ENCODE results near the gene MAN1C1. TPM values are rescaled to one million over a fixed set of nuclear protein-coding genes. Genes with fewer than 3 reads are reported as not detected.

MAN1C1 gene
- total RNA-seq, 1 donor from 2014 or later = 5.0 TPM

DNA sequence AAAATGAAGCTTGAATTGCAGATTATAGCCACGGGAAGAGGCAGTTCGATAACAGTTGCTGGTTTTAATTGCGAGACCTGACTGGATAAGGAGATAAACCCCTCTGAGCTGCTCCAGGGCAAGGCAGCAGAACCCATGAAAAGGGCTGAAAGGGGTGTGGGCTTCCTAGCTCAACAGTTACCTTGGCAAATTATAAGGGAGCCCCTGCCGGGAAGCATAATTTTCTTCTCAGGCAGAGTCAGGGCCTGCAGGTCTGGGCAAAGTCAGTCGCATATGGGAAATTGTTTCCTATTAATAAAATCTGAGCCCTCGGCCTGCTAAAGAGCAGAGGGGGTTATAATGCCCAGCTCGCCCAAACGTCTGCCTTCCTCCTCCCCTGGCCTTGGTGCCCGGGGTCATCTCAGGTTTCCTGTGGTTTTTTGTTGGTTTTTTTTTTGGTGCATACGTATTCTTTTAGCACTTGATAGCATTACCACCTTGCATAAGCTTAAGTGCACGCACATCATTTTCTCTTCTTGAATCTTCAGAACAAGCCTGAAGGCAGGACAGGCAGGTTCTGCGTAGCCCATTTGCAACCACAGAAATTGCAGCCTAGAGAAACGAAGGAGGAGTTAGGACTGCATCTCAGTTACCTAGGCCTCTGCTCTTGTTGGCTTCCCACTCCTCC lies 149.5 kb downstream of the MAN1C1 start:
- Mint-ChIP-seq H3K27ac (no peak overlapping the region), H3K4me3 (ENCODE audit: low read depth) (no peak overlapping the region), H3K36me3 (ENCODE audit: low read depth) (no peaks in the 10 kb centered on the region), H3K9me3 (no peaks in the 10 kb centered on the region), H3K4me1 (ENCODE audit: low read depth) (peaks cover 3% of the 10 kb centered on the region), H3K27me3 (ENCODE audit: low read depth) (peaks cover 12% of the 10 kb centered on the region)
- intact Hi-C loops (cut with micrococcal nuclease) = no loop called here
- no peak for DNase-seq (ENCODE audit: low spot score)

DNA sequence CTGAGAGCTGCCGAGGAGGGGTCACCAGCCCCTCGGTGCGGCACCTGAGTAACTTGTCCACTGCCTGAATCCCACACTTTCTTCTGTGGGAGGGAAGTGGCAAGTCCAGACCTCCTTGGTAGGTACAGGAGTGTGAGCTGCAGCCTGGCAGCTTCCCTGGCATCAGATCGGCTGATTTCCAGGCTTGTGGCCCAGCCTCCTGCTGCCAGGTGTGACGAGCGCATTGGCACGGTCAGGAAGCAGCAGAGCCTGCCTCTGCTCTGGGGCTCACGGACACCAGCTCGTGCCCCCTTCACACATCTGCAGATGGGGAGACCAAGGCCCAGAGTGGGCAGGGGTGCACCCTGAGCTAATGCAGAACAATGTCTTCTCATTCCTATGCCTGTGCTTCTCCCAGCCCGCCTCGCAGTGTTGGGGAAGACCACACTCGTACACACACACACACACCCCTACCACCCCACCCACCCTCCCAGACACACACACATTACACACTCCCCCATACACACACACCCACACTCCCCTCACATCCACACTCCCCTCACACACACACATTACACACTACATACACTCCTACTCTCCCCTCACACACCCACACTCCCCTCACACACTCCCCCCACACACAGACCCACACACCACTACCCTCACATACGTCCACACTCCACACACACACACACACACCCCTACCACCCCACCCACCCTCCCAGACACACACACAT lies 150.3 kb downstream of the MAN1C1 start:
- peaks cover 20% of the 10 kb centered on the region for H3K27me3 Mint-ChIP-seq (ENCODE audit: low read depth)
- H3K36me3 Mint-ChIP-seq (ENCODE audit: low read depth) = no peaks in the 10 kb centered on the region
- intact Hi-C loops (cut with micrococcal nuclease) = no loop called here
- peaks cover 3% of the 10 kb centered on the region for H3K4me1 Mint-ChIP-seq (ENCODE audit: low read depth)
- H3K27ac Mint-ChIP-seq = no peak overlapping the region
- DNase-seq (ENCODE audit: low spot score) = no peak
- no peaks in the 10 kb centered on the region for H3K9me3 Mint-ChIP-seq
- no peak overlapping the region for H3K4me3 Mint-ChIP-seq (ENCODE audit: low read depth)

- H3K36me3 Mint-ChIP-seq (ENCODE audit: low read depth) = no peaks in the 10 kb centered on the region
- H3K4me3 Mint-ChIP-seq (ENCODE audit: low read depth) = no peak overlapping the region
- DNase-seq (ENCODE audit: low spot score) = no peak
- intact Hi-C loops (cut with micrococcal nuclease) = no loop called here
- H3K27ac Mint-ChIP-seq = no peak overlapping the region
- H3K9me3 Mint-ChIP-seq = no peaks in the 10 kb centered on the region
- H3K4me1 Mint-ChIP-seq (ENCODE audit: low read depth) = peaks cover 3% of the 10 kb centered on the region
- H3K27me3 Mint-ChIP-seq (ENCODE audit: low read depth) = peaks cover 25% of the 10 kb centered on the region
Measured at GRCh38 chr1:25767437-25767770, 150.8 kb downstream of the MAN1C1 start.

GRCh38 chr1:25768999-25769398 lies 152.4 kb downstream of the MAN1C1 start:
- H3K9me3 Mint-ChIP-seq = no peaks in the 10 kb centered on the region

GRCh38 chr1:25769625-25770383 lies 153.2 kb downstream of the MAN1C1 start:
- intact Hi-C loops (cut with micrococcal nuclease) = no loop called here
- no peaks in the 10 kb centered on the region for H3K9me3 Mint-ChIP-seq
- no peak overlapping the region for H3K27ac Mint-ChIP-seq
- no peak overlapping the region for H3K4me3 Mint-ChIP-seq (ENCODE audit: low read depth)
- H3K36me3 Mint-ChIP-seq (ENCODE audit: low read depth) = peaks cover 5% of the 10 kb centered on the region
- H3K27me3 Mint-ChIP-seq (ENCODE audit: low read depth) = peaks cover 41% of the 10 kb centered on the region
- DNase-seq (ENCODE audit: low spot score) = no peak
- H3K4me1 Mint-ChIP-seq (ENCODE audit: low read depth) = peaks cover 12% of the 10 kb centered on the region

More at GRCh38 chr1:25768999-25769398, 152.4 kb downstream of the MAN1C1 start:
- Mint-ChIP-seq H3K36me3 (ENCODE audit: low read depth) (peaks cover 5% of the 10 kb centered on the region), H3K27ac (no peak overlapping the region), H3K27me3 (ENCODE audit: low read depth) (peaks cover 38% of the 10 kb centered on the region), H3K4me3 (ENCODE audit: low read depth) (no peak overlapping the region), H3K4me1 (ENCODE audit: low read depth) (peaks cover 5% of the 10 kb centered on the region)
- intact Hi-C loops (cut with micrococcal nuclease) = no loop called here
- DNase-seq (ENCODE audit: low spot score) = no peak

DNA sequence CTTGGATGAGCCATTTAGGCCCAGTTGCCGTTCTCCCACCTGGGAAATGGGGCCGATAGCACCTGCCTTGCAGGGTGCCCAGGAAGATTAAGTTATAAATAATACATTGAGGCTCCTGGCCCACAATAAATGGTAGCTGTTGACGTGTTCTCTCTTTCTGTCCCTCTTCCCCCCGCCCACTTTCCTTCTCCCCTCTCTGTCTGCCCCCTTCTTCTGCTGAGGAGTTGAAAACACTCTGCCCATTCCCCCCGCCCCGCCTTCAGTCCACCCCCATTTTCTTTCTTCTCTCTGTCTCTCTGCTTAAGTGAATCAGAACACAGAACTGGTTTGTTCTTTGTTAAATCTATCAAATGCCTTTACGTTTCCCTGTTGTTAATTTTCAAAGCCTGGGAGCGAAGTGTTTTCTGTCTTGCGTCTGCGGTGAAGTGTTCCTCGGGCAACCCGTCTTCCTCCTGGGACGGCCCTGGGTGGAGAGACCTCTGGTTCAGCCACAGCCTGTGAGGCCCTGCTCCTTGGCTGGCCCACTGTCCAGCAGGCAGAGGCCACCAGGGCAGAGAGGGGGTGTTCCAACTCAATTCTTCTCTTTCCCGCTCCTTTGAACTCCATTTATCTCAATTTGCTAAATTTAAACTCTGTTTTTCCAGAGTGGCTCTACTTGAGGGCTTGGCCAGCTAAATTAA lies 154.1 kb downstream of the MAN1C1 start:
- H3K4me1 Mint-ChIP-seq (ENCODE audit: low read depth) = peaks cover 19% of the 10 kb centered on the region
- H3K9me3 Mint-ChIP-seq = no peaks in the 10 kb centered on the region
- intact Hi-C loops (cut with micrococcal nuclease) = no loop called here
- H3K36me3 Mint-ChIP-seq (ENCODE audit: low read depth) = peaks cover 5% of the 10 kb centered on the region
- H3K4me3 Mint-ChIP-seq (ENCODE audit: low read depth) = no peak overlapping the region
- H3K27ac Mint-ChIP-seq = no peak overlapping the region
- DNase-seq (ENCODE audit: low spot score) = no peak
- H3K27me3 Mint-ChIP-seq (ENCODE audit: low read depth) = peaks cover 47% of the 10 kb centered on the region

- Mint-ChIP-seq H3K36me3 (ENCODE audit: low read depth) (peaks cover 5% of the 10 kb centered on the region), H3K4me3 (ENCODE audit: low read depth) (no peak overlapping the region), H3K4me1 (ENCODE audit: low read depth) (peaks cover 20% of the 10 kb centered on the region), H3K27me3 (ENCODE audit: low read depth) (peaks cover 49% of the 10 kb centered on the region), H3K9me3 (no peaks in the 10 kb centered on the region), H3K27ac (no peak overlapping the region)
- no peak for DNase-seq (ENCODE audit: low spot score)
- intact Hi-C loops (cut with micrococcal nuclease) = no loop called here
Measured at GRCh38 chr1:25771221-25772114, 154.9 kb downstream of the MAN1C1 start.

DNA sequence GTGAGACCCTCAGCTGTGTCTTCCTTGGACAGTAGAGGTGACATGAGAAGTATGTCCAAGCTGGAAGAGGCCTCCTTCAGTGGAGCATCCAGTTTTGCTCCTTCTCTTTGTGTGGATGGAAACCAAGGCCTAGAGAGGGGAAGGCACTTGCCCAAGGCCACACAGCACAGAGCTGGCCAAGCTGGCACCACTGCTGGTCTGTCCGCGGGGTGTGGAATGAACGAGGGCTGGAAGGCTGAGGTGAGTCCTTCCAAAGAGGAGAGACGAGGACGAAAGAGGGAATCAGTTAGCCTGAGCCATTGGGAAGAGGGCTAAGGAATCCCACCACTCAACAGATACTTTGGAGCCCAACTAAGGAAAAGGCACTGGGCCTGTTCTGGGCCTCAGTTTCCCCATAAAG lies 155.6 kb downstream of the MAN1C1 start:
- peaks cover 20% of the 10 kb centered on the region for H3K4me1 Mint-ChIP-seq (ENCODE audit: low read depth)
- intact Hi-C loops (cut with micrococcal nuclease) = no loop called here
- peaks cover 5% of the 10 kb centered on the region for H3K36me3 Mint-ChIP-seq (ENCODE audit: low read depth)
- H3K27me3 Mint-ChIP-seq (ENCODE audit: low read depth) = peaks cover 53% of the 10 kb centered on the region
- H3K27ac Mint-ChIP-seq = no peak overlapping the region
- H3K4me3 Mint-ChIP-seq (ENCODE audit: low read depth) = no peak overlapping the region
- no peaks in the 10 kb centered on the region for H3K9me3 Mint-ChIP-seq
- DNase-seq (ENCODE audit: low spot score) = no peak

- Mint-ChIP-seq H3K9me3 (no peaks in the 10 kb centered on the region), H3K27ac (no peak overlapping the region), H3K4me1 (ENCODE audit: low read depth) (peaks cover 20% of the 10 kb centered on the region), H3K4me3 (ENCODE audit: low read depth) (no peak overlapping the region), H3K27me3 (ENCODE audit: low read depth) (peaks cover 56% of the 10 kb centered on the region), H3K36me3 (ENCODE audit: low read depth) (peaks cover 5% of the 10 kb centered on the region)
- intact Hi-C loops (cut with micrococcal nuclease) = no loop called here
- DNase-seq (ENCODE audit: low spot score) = no peak
Measured at GRCh38 chr1:25772692-25773245, 156.2 kb downstream of the MAN1C1 start.

GRCh38 chr1:25773441-25774125 lies 157.0 kb downstream of the MAN1C1 start:
- peaks cover 20% of the 10 kb centered on the region for H3K4me1 Mint-ChIP-seq (ENCODE audit: low read depth)
- intact Hi-C loops (cut with micrococcal nuclease) = loop anchor here (1.0 kb wide), 1 partner anchor 99 kb away; no protein-coding TSS in a partner anchor
- no peak overlapping the region for H3K4me3 Mint-ChIP-seq (ENCODE audit: low read depth)
- H3K9me3 Mint-ChIP-seq = no peaks in the 10 kb centered on the region
- no peak overlapping the region for H3K27ac Mint-ChIP-seq
- peaks cover 5% of the 10 kb centered on the region for H3K36me3 Mint-ChIP-seq (ENCODE audit: low read depth)
- DNase-seq (ENCODE audit: low spot score) = no peak
- H3K27me3 Mint-ChIP-seq (ENCODE audit: low read depth) = peaks cover 60% of the 10 kb centered on the region

DNA sequence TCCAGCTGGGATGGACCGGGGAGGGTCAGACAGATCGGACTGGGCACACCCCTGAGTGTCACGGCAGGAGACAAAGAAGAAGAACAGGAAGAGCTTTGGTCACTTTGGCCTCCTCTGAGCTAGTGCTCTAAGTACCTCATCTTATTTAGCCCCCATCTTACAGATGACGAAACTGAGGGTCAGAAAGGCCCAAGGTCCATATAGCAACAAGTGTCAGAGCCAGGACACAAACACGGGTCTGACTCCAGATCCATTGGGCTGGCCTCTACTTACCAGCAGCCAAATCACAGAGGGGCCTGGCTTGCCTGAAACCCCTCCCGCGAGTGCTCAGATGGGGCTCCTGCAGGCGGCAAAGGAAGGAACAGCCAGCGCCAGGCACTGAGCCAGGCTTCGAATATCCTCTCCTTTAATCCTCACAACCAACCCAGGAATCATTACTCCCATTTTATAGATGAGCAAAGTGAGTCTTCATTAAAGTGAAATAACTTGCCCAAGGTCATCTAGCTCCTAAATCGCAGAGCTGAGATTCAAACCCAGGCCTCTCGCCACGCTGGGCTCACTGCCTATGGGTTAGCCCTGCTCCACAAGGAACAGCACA lies 157.7 kb downstream of the MAN1C1 start:
- Mint-ChIP-seq H3K27me3 (ENCODE audit: low read depth) (peaks cover 64% of the 10 kb centered on the region), H3K9me3 (no peaks in the 10 kb centered on the region), H3K4me3 (ENCODE audit: low read depth) (no peak overlapping the region), H3K27ac (no peak overlapping the region), H3K36me3 (ENCODE audit: low read depth) (peaks cover 5% of the 10 kb centered on the region), H3K4me1 (ENCODE audit: low read depth) (peaks cover 20% of the 10 kb centered on the region)
- intact Hi-C loops (cut with micrococcal nuclease) = loop anchor here (1.0 kb wide), 1 partner anchor 100 kb away; no protein-coding TSS in a partner anchor
- DNase-seq (ENCODE audit: low spot score) = no peak
